GM18520 (cell line): ENCODE data around the gene LHFPL6.

ENCODE experiments used
- ATAC-seq: cut with Tn5 transposase; IDR thresholded peaks from one replicate; pipeline ENCODE4 v1.9.1; 2021; ENCODE audit not compliant: unreplicated experiment

Gene LHFPL6

GRCh38 chr13:39419068-39419467, 183.9 kb downstream of the LHFPL6 start:
- ATAC-seq: no peak

DNA sequence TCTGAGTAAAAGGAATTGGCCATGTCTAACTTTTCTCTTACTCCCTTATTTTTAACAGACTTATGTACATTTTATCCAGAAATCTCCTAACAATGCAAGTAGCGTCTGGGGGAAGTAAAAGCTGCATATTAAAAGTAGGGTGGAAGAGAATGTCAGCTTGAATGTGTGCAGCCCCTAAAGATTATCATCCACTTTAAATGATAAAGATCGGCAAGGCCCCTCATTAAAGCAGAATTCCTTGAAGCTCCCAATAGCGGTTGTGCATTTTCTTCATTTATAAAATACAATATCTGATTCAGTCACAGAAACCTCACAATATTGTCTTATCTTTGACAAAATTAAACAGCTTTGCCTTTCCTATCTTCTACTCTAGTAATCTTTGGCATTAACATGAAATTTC, 184.6 kb downstream of the LHFPL6 start:
- ATAC-seq: no peak

GRCh38 chr13:39417643-39418042, 185.3 kb downstream of the LHFPL6 start:
- no peak for ATAC-seq

DNA sequence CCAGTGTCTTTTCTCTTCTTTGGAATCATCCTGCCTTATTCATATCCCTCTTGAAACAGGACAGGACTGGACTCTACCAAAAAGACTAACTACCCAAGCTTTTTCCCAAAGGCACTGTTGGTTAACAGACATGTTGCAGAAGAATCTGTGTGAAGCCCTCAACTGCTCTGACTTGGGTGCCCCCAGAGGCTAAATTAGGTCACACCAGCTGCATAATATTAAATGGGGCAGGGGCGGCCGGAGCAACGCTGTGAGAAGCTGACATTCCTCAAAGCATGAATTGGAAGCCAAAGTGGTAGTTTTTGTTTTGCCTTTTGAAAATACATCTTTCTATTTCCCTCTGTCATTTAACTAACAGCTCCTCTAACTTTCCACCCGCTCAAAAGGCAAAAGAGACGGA, 185.9 kb downstream of the LHFPL6 start:
- ATAC-seq: no peak

- ATAC-seq: no peak
These were observed 187.8 kb downstream of the LHFPL6 start for GRCh38 chr13:39415008-39415802.

DNA sequence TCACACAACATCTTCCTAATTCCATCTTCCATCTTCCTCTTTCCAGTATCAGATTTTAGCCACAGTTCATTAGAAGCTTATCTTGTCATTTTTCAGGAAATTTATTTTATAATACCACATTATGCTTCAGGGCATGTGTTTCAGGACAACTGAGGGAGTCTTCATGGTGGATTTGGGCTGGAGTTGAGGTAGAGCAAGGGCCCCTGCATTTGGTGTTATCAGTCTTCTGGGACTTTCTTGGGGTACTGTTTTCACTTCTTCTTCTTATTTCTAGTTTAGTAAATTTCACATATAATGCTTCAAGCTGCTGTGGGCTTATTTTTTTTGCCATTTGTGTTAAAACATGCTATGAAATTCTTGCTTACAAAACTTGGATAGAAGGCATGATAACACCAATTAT, 188.7 kb downstream of the LHFPL6 start:
- ATAC-seq: no peak

GRCh38 chr13:39411511-39411910, 191.5 kb downstream of the LHFPL6 start:
- ATAC-seq: no peak

GRCh38 chr13:39410964-39411363, 192.0 kb downstream of the LHFPL6 start:
- ATAC-seq: no peak

DNA sequence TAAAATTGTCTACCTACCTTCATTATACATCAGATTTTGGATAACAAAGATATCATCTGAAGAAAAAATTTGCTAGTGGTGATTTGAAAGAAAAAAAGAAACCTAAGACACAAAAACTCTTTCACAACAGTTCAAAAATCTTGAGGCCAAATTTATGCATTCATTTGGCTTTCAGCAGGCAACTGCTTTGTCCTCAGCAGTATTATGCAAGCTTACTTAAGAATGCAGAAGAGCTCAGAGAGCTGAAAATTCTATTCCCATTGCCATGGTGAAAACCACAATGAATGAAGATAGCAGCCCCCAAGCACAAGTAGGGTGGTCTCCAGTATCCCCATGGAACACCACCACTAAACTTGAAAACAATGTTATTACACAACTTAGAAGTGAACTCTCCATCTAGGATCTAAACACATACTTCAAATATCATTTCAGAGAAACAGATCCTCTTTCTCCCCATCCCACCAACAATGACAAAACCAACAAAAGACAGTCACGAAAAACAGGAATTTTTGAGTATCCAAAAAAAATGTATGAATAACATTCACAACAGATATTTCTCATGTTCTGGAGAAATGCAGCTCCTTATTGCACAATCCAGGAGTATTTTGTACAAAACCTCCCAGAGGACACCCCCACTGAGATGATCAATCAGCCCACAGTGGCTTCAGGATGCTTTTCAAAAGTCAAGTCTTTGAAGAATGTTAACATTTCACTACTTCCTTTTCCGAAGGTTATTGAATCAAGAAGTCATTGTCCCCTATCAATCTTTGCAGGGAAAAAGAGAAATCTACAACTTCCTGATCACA, 192.7 kb downstream of the LHFPL6 start:
- ATAC-seq: no peak

GRCh38 chr13:39408512-39408911, 194.5 kb downstream of the LHFPL6 start:
- no peak for ATAC-seq

DNA sequence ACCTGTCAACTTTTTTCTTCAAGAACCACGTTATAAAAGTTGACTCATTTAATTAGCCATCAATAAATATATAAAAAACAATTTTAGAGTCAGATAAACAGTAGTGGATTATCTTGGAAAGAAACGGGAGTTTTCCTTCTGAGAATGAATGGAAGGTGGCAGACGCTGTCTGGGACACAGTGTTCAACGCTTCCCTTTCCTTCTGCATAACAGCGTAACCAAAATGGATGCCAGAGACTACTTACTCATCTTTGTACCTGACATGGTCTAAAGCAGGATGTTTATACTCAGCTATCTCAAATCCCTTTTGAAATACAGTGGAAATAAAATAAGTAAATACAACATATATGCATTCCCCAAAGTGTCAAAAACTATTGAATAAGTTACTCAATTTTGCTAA, 195.2 kb downstream of the LHFPL6 start:
- ATAC-seq: no peak

- no peak for ATAC-seq
These were observed 195.9 kb downstream of the LHFPL6 start for GRCh38 chr13:39407138-39407537.

DNA sequence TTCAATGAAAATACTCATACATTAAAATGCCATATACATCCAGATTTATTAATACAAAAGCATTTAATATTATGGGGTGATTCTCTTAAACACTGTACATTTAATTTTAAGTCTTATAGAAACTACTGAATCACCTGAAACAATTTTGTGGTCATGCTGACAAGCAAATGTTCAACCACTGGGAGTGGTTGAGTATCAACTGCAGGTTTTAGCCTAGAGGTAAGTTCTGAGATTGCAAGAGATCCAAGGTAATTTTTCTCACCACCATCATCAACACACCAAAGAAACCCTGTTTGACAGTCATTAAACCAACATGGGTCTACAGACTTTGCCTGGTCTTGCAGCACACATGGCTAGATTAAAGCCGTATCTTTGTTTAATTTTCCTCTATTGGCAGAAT, 196.3 kb downstream of the LHFPL6 start:
- ATAC-seq: no peak

GRCh38 chr13:39405596-39406205, 197.3 kb downstream of the LHFPL6 start:
- ATAC-seq: no peak

DNA sequence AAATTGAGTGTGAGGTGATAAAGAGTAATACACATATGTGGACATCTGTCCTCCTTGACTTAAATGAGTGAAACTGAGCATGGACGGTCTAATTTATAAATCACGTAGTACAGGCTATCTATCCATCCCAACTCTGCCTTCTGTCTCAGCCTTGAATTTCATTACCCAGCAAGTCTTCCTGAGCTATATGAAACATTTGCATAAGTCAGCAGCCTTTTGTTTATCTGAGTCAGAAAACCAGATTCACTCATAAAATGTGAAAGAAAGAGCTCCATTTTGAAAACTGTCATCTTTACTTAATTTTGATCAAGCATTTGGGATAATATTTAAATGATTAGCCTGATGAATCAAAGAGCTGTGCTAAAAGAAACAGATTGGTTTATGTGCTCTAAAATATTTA, 197.9 kb downstream of the LHFPL6 start:
- no peak for ATAC-seq

DNA sequence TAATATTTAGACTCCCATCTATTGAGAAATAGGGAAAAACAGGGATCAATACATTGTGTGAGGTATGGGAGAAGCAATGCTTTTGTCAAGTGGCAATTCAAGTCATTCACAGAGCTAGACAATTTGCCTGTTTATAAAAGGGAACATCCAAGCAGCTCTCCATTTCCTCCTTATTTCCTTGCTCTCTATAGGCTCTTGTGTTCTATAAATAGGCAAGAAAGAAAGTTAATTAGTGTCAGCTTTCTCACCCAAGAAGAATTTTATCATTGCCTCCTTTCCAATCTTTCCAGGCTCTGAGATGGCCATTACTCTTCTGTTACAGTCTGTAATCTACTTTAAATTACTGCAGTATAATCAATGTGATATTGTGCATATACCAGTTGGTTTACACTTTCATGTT, 199.9 kb downstream of the LHFPL6 start:
- no peak for ATAC-seq

- ATAC-seq: no peak
These were observed 200.6 kb downstream of the LHFPL6 start for GRCh38 chr13:39402221-39402970.

DNA sequence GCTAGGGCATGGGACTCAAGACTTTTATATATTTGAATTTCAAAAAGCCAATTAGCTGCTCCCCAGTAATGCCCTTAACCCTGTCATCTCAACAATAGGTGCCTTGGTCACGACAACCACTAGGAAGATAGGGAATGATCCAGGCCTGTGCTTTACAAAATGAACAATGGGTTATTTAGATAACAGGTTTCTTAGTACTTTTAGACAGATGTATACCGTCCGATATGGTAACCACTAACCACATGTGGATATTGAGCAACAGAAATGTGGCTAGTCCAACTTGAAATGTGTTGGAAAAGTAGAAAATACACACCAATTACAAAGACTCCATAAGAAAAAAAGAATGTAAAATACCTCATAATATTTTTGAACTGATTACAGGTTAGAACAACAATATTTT, 201.2 kb downstream of the LHFPL6 start:
- no peak for ATAC-seq

GRCh38 chr13:39401046-39401705, 201.8 kb downstream of the LHFPL6 start:
- ATAC-seq: no peak

DNA sequence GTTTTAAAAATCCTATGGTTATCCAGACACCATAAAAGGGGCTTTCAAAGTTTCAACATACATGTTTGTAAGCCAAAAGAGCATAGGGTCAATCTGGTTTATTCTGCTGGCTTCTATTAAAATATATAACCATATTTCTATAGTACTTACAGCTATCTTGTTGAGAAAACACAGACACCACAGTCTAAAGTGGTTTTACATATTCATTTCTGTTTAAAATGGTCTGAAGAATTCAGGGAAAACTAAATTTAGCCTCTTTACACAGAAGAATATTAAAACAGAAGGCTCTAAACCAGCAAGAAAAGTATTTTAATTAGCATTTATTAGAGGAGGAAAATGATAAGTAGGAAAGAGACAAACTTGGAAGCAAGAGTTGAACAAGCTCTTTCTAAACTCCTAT, 203.9 kb downstream of the LHFPL6 start:
- ATAC-seq: no peak

- ATAC-seq: no peak
These were observed 205.1 kb downstream of the LHFPL6 start for GRCh38 chr13:39397896-39398265.
